H9 (cell line): ENCODE data around the gene CAVIN4. TPM values are rescaled to one million over a fixed set of nuclear protein-coding genes. Genes with fewer than 3 reads are reported as not detected.

ENCODE experiments used
- DNase-seq: peaks from one replicate; pipeline ENCODE4 v3.0.0-alpha.2; 2017
- H2AFZ ChIP-seq: one replicate; pipeline ENCODE4 v1.6.1; 2013; ENCODE audit warnings: mild to moderate bottlenecking, low read length, control low read depth, moderate library complexity
- H2AK5ac ChIP-seq: 2 replicates; pipeline ENCODE4 v1.6.1; 2013; ENCODE audit warnings: low read length, control low read depth, mixed read lengths; ENCODE audit not compliant: insufficient read length
- H2BK120ac ChIP-seq: one replicate; pipeline ENCODE4 v1.6.1; 2013; ENCODE audit warnings: low read depth, mild to moderate bottlenecking, low read length, control low read depth, inconsistent platforms; ENCODE audit not compliant: poor library complexity, severe bottlenecking
- H2BK12ac ChIP-seq: 2 replicates; pipeline ENCODE4 v1.6.1; 2013; ENCODE audit warnings: low read length, control low read depth, mixed read lengths, low read depth; ENCODE audit not compliant: insufficient read length
- H2BK15ac ChIP-seq: 2 replicates; pipeline ENCODE4 v1.6.1; 2013; ENCODE audit warnings: low read depth, low read length, control low read depth
- H2BK20ac ChIP-seq: one replicate; pipeline ENCODE4 v1.6.1; 2013; ENCODE audit warnings: low read depth, mild to moderate bottlenecking, low read length, control low read depth, inconsistent platforms; ENCODE audit not compliant: poor library complexity, severe bottlenecking
- H2BK5ac ChIP-seq: 2 replicates; pipeline ENCODE4 v1.6.1; 2013; ENCODE audit warnings: low read length, control low read depth, mixed read lengths; ENCODE audit not compliant: insufficient read length
- H3K14ac ChIP-seq: 2 replicates; pipeline ENCODE4 v1.6.1; 2013; ENCODE audit warnings: low read length, control low read depth; ENCODE audit not compliant: insufficient read depth
- H3K18ac ChIP-seq: 2 replicates; pipeline ENCODE4 v1.6.1; 2013; ENCODE audit warnings: low read depth, mild to moderate bottlenecking, mixed read lengths, low read length, control low read depth; ENCODE audit not compliant: insufficient read length
- H3K23ac ChIP-seq: 2 replicates; pipeline ENCODE4 v1.6.1; 2013; ENCODE audit warnings: low read length, control low read depth, mixed read lengths, low read depth; ENCODE audit not compliant: insufficient read length
- H3K23me2 ChIP-seq: 2 replicates; pipeline ENCODE4 v1.6.1; 2013; ENCODE audit warnings: low read depth, mild to moderate bottlenecking, mixed read lengths, low read length, control low read depth; ENCODE audit not compliant: insufficient read length, poor library complexity, severe bottlenecking
- H3K27ac ChIP-seq: 2 replicates; pipeline ENCODE4 v1.5.1; 2013; ENCODE audit warnings: low read length, control low read depth, mixed read lengths, low read depth; ENCODE audit not compliant: insufficient read length
- H3K27me3 ChIP-seq: 2 replicates; pipeline ENCODE4 v1.6.1; 2013; ENCODE audit warnings: low read length, control low read depth, inconsistent platforms; ENCODE audit not compliant: insufficient read depth
- H3K4ac ChIP-seq: 2 replicates; pipeline ENCODE4 v1.6.1; 2013; ENCODE audit warnings: low read depth, mild to moderate bottlenecking, control low read depth, inconsistent platforms, low read length, moderate library complexity
- H3K4me1 ChIP-seq: 2 replicates; pipeline ENCODE4 v1.6.1; 2013; ENCODE audit warnings: low read length, control low read depth, inconsistent platforms; ENCODE audit not compliant: insufficient read depth
- H3K4me2 ChIP-seq: 2 replicates; pipeline ENCODE4 v1.6.1; 2013; ENCODE audit warnings: low read length, control low read depth, mixed read lengths; ENCODE audit not compliant: insufficient read length, insufficient read depth
- H3K56ac ChIP-seq: 2 replicates; pipeline ENCODE4 v1.6.1; 2013; ENCODE audit warnings: low read depth, mild to moderate bottlenecking, mixed read lengths, low read length, control low read depth; ENCODE audit not compliant: insufficient read length
- H3K79me1 ChIP-seq: 2 replicates; pipeline ENCODE4 v1.6.1; 2013; ENCODE audit warnings: low read depth, mild to moderate bottlenecking, moderate library complexity, low read length, control low read depth, inconsistent platforms; ENCODE audit not compliant: insufficient read depth, poor library complexity, severe bottlenecking
- H3K79me2 ChIP-seq: 2 replicates; pipeline ENCODE4 v1.6.1; 2013; ENCODE audit warnings: low read length, control low read depth, inconsistent platforms; ENCODE audit not compliant: insufficient read depth
- H3K9ac ChIP-seq: 2 replicates; pipeline ENCODE4 v1.6.1; 2013; ENCODE audit warnings: low read length, control low read depth, mixed read lengths; ENCODE audit not compliant: insufficient read length; ENCODE audit errors: extremely low read depth
- H3K9me3 ChIP-seq: one replicate; pipeline ENCODE4 v1.6.1; 2013; ENCODE audit warnings: low read depth, low read length, inconsistent platforms; ENCODE audit not compliant: control insufficient read depth
- H3T11ph ChIP-seq: one replicate; pipeline ENCODE4 v1.6.1; 2013; ENCODE audit warnings: mild to moderate bottlenecking, low read length, control low read depth, inconsistent platforms
- H4K20me1 ChIP-seq: one replicate; pipeline ENCODE4 v1.6.1; 2013; ENCODE audit not compliant: control insufficient read depth, insufficient read length, insufficient read depth
- H4K5ac ChIP-seq: 2 replicates; pipeline ENCODE4 v1.6.1; 2013; ENCODE audit warnings: low read depth, mild to moderate bottlenecking, mixed read lengths, low read length, control low read depth; ENCODE audit not compliant: insufficient read length
- H4K8ac ChIP-seq: replicated peaks from 2 replicates; pipeline ENCODE4 v1.6.1; 2013; ENCODE audit warnings: low read length, control low read depth, mixed read lengths, low read depth; ENCODE audit not compliant: insufficient read length
- H4K91ac ChIP-seq: 2 replicates; pipeline ENCODE4 v1.6.1; 2013; ENCODE audit warnings: low read depth, mild to moderate bottlenecking, moderate library complexity, mixed read lengths, low read length, control low read depth; ENCODE audit not compliant: insufficient read length
- H3K27ac Mint-ChIP-seq, 3 experiments: 2 replicates in 2 of 3; 3 replicates in 1 of 3; pipeline ENCODE4 v1.8.0; 2020 to 2021; ENCODE audit warnings: mixed read lengths in 3 of 3, mild to moderate bottlenecking in 1 of 3, moderate library complexity in 1 of 3
- H3K27me3 Mint-ChIP-seq: 2 replicates; pipeline ENCODE4 v1.8.0; 2021; ENCODE audit warnings: low read depth, mild to moderate bottlenecking, moderate library complexity, mixed read lengths
- H3K36me3 Mint-ChIP-seq, 3 experiments: 2 replicates in 2 of 3; 3 replicates in 1 of 3; pipeline ENCODE4 v1.8.0; 2020 to 2021; ENCODE audit warnings: low read depth in 3 of 3, mixed read lengths in 3 of 3; ENCODE audit not compliant: insufficient read depth in 1 of 3
- H3K4me1 Mint-ChIP-seq, 2 experiments: 2 replicates each; pipeline ENCODE4 v1.8.0; 2020; ENCODE audit warnings: mixed read lengths in 2 of 2
- H3K4me3 Mint-ChIP-seq, 2 experiments: 2 replicates in 1 of 2; 3 replicates in 1 of 2; pipeline ENCODE4 v1.8.0; 2020 to 2021; ENCODE audit warnings: mild to moderate bottlenecking in 2 of 2, mixed read lengths in 2 of 2, moderate library complexity in 1 of 2
- H3K9me3 Mint-ChIP-seq, 2 experiments: 2 replicates in 1 of 2; 3 replicates in 1 of 2; pipeline ENCODE4 v1.8.0; 2020; ENCODE audit warnings: mild to moderate bottlenecking in 2 of 2, mixed read lengths in 2 of 2, moderate library complexity in 1 of 2
- WGBS: extraction: QIAGEN DNeasy Blood & Tissue Kit; methylation state at CpG from one replicate; pipeline ENCODE4 v1.1.7; 2013; ENCODE audit warnings: missing lambda C conversion rate, low lambda C conversion rate, mixed read lengths; ENCODE audit not compliant: insufficient read length; ENCODE audit errors: extremely low coverage; 5-methylcytosine and 5-hydroxymethylcytosine counted together
- total RNA-seq: library from RNA; stranded (reverse); gene quantifications from 2 replicates; pipeline ENCODE4 v1.2.1, GENCODE V29; 2021
- TF ChIP-seq, protein P1 (sequence below): fragments of 200-600 bp; sonication (generic); conservative IDR thresholded peaks from 3 replicates; pipeline ENCODE4 v1.8.0; 2021; ENCODE audit warnings: antibody characterized with exemption, mild to moderate bottlenecking

Gene CAVIN4
- total RNA-seq, 1 experiment from 2014 or later: 7.3 TPM

DNA sequence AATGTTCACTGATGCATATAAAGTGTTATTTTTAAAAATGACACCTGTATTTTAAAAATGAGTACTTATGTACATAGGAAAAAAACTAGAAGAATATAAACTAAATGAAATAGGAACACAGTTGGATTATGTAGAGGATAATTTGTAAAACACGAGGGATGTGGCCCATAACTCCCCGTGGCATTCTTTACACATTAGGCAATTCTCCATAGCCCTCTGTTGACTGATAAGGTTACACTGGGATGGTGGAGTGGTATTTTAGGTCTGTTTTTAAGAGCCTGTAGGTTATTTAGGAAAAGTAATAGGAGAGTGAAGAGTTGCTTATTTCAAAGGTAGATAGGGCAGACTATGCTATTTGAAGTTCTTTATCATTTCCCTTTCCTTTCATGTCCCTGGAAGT is 1.8 kb downstream of the CAVIN4 start:
- H3K4me1 Mint-ChIP-seq: no peaks in the 10 kb centered on the region
- no peak overlapping the region for H3K4me3 Mint-ChIP-seq
- no peak overlapping the region for H3K14ac ChIP-seq
- H3K23ac ChIP-seq: no peak overlapping the region
- no peaks in the 10 kb centered on the region for H3K9me3 Mint-ChIP-seq
- no peak overlapping the region for H4K5ac ChIP-seq
- H2BK120ac ChIP-seq: no peak overlapping the region
- H3K27me3 ChIP-seq: no peaks in the 10 kb centered on the region
- peaks cover 5 to 29% (median 29%) of the 10 kb centered on the region in 3 experiments; a peak in 6 of 7 replicates for H3K36me3 Mint-ChIP-seq
- no peak overlapping the region for H3T11ph ChIP-seq
- H3K27me3 Mint-ChIP-seq: no peaks in the 10 kb centered on the region
- H3K56ac ChIP-seq: no peak overlapping the region
- no peak overlapping the region for H3K18ac ChIP-seq
- no peak overlapping the region for H2AK5ac ChIP-seq
- no peak overlapping the region; a peak in 1 of 7 replicates for H3K27ac Mint-ChIP-seq
- no peak for DNase-seq
- no peak overlapping the region for H2BK15ac ChIP-seq
- no peak overlapping the region for H3K4ac ChIP-seq
- no peak overlapping the region for H3K4me2 ChIP-seq
- H3K79me1 ChIP-seq: no peaks in the 10 kb centered on the region
- H2BK20ac ChIP-seq: no peak overlapping the region
- H3K23me2 ChIP-seq: no peaks in the 10 kb centered on the region
- H4K8ac ChIP-seq: no peak overlapping the region
- H3K9ac ChIP-seq: no peak overlapping the region
- no peaks in the 10 kb centered on the region for H4K20me1 ChIP-seq
- TF ChIP-seq, protein P1, sequence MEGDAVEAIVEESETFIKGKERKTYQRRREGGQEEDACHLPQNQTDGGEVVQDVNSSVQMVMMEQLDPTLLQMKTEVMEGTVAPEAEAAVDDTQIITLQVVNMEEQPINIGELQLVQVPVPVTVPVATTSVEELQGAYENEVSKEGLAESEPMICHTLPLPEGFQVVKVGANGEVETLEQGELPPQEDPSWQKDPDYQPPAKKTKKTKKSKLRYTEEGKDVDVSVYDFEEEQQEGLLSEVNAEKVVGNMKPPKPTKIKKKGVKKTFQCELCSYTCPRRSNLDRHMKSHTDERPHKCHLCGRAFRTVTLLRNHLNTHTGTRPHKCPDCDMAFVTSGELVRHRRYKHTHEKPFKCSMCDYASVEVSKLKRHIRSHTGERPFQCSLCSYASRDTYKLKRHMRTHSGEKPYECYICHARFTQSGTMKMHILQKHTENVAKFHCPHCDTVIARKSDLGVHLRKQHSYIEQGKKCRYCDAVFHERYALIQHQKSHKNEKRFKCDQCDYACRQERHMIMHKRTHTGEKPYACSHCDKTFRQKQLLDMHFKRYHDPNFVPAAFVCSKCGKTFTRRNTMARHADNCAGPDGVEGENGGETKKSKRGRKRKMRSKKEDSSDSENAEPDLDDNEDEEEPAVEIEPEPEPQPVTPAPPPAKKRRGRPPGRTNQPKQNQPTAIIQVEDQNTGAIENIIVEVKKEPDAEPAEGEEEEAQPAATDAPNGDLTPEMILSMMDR: no peak
- H3K4me1 ChIP-seq: no peaks in the 10 kb centered on the region
- H3K27ac ChIP-seq: no peak overlapping the region
- no peak overlapping the region for H2BK12ac ChIP-seq
- no peaks in the 10 kb centered on the region for H3K9me3 ChIP-seq
- no peak overlapping the region for H2BK5ac ChIP-seq
- H2AFZ ChIP-seq: no peak overlapping the region
- WGBS: no CpG with 5 or more reads among the region's 2 CpGs
- H4K91ac ChIP-seq: no peak overlapping the region
- no peaks in the 10 kb centered on the region for H3K79me2 ChIP-seq
